Ascending aorta (tissue), 2 donors: Measurements from ENCODE around the gene CADM1. TPM values are rescaled to one million over a fixed set of nuclear protein-coding genes. Genes with fewer than 3 reads are reported as not detected.

Experiments
- DNase-seq, 2 donors: peaks; one replicate each; pipeline ENCODE4 v3.0.0-alpha.2; 2019; ENCODE audit warnings: low spot score in 2 of 2
- H3K27ac ChIP-seq, 2 donors: fragments of 200-600 bp; sonication (generic); one replicate each; pipeline ENCODE4 v1.5.1; 2016 to 2017; ENCODE audit warnings: mild to moderate bottlenecking in 1 of 2
- H3K27me3 ChIP-seq: fragments of 200-600 bp; sonication (generic); one replicate; pipeline ENCODE4 v1.5.1; 2017
- H3K36me3 ChIP-seq, 2 donors: fragments of 200-600 bp; sonication (generic); one replicate each; pipeline ENCODE4 v1.5.1; 2016
- H3K4me1 ChIP-seq, 2 donors: fragments of 200-600 bp; sonication (generic); one replicate each; pipeline ENCODE4 v1.5.1; 2016 to 2017; ENCODE audit warnings: mild to moderate bottlenecking in 1 of 2
- H3K4me3 ChIP-seq, 2 donors: fragments of 200-600 bp; sonication (generic); one replicate each; pipeline ENCODE4 v1.5.1; 2016 to 2017; ENCODE audit warnings: mild to moderate bottlenecking in 1 of 2
- H3K9me3 ChIP-seq, 2 donors: fragments of 200-600 bp; sonication (generic); one replicate each; pipeline ENCODE4 v1.5.1; 2016
- CTCF ChIP-seq, 3 experiments: fragments of 200-600 bp in 2 of 3; fragments of 450-650 bp in 1 of 3; sonication (generic) in 2 of 3; IDR thresholded peaks; one replicate each; pipeline ENCODE4 v1.5.1; 2016 to 2019; ENCODE audit warnings: antibody characterized with exemption in 3 of 3, mild to moderate bottlenecking in 1 of 3, moderate library complexity in 1 of 3
- intact Hi-C: fragments of 100-400 bp; cut with DNase I; formaldehyde crosslinking; loops from one replicate; pipeline ENCODE4 v1.15.1; 2023
- total RNA-seq: library from RNA; depleted of rRNA; stranded (reverse); fragments of >200 nt; gene quantifications from one replicate; pipeline ENCODE4 v1.1.0, GENCODE V29; 2016

Gene CADM1
- total RNA-seq, 1 donor from 2014 or later = 2.4 TPM

GRCh38 chr11:115497303-115497702 lies 6.9 kb downstream of the CADM1 start:
- peaks cover under 1 to 5% of the 10 kb centered on the region in 2 donors for H3K4me1 ChIP-seq
- H3K9me3 ChIP-seq = no peaks in the 10 kb centered on the region
- no peak overlapping the region for H3K27ac ChIP-seq
- no peak for DNase-seq
- no peak overlapping the region for H3K4me3 ChIP-seq
- H3K27me3 ChIP-seq = no peaks in the 10 kb centered on the region
- TF ChIP-seq CTCF (IDR thresholded peaks at IDR 0.05) = no peak
- intact Hi-C loops = no loop called here
- H3K36me3 ChIP-seq = no peaks in the 10 kb centered on the region

DNA sequence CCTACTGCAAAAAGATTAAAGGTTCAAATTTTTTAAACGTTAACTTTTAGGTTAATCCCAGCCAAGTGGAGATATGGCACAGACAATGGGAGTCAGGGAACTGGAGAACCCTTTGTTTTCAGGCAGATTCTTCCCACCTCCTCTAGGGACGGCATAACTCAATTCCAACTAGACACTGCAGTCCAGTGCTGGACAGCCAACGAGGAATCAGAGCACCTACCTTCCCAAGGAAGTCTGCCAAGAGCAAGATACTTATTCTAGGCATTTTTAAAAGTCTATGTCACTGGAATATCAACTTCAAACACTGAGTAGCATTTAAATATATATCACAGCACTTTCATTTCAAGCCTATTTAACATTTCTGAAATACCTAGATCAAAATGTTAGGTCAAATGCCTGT lies 7.3 kb downstream of the CADM1 start:
- no peak for DNase-seq
- H3K36me3 ChIP-seq = no peaks in the 10 kb centered on the region
- no peaks in the 10 kb centered on the region for H3K27me3 ChIP-seq
- H3K4me1 ChIP-seq = peaks cover 0 to under 1% of the 10 kb centered on the region in 2 donors
- TF ChIP-seq CTCF (IDR thresholded peaks at IDR 0.05) = no peak
- H3K9me3 ChIP-seq = no peaks in the 10 kb centered on the region
- intact Hi-C loops = no loop called here
- no peak overlapping the region for H3K27ac ChIP-seq
- no peak overlapping the region for H3K4me3 ChIP-seq

- no peaks in the 10 kb centered on the region for H3K9me3 ChIP-seq
- TF ChIP-seq CTCF (IDR thresholded peaks at IDR 0.05) = no peak
- H3K36me3 ChIP-seq = no peaks in the 10 kb centered on the region
- DNase-seq = no peak
- intact Hi-C loops = no loop called here
- no peak overlapping the region for H3K4me3 ChIP-seq
- H3K4me1 ChIP-seq = no peaks in the 10 kb centered on the region
- H3K27ac ChIP-seq = no peak overlapping the region
- H3K27me3 ChIP-seq = no peaks in the 10 kb centered on the region
Observed at GRCh38 chr11:115493905-115494304, 10.3 kb downstream of the CADM1 start.

DNA sequence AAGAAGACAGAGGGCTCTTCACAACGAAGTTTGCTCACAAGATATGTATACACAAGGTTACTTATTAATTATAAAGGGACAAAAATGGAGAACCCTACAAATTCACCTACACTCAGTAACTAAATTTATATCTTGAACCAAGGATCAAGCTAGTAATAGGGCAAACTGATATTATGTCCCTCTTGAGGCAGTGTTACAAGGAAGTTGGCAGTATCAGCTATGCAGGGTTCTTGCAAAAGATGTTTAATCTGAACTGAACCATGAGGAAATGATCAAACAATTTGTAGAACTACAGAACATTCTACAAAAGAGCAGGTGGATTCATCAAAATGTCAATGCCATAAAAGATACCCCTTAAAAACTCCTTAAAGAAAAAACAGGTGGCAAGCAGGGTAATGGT lies 10.7 kb downstream of the CADM1 start:
- H3K4me3 ChIP-seq = no peak overlapping the region
- H3K36me3 ChIP-seq = no peaks in the 10 kb centered on the region
- no peaks in the 10 kb centered on the region for H3K27me3 ChIP-seq
- no peak for TF ChIP-seq CTCF (IDR thresholded peaks at IDR 0.05)
- intact Hi-C loops = no loop called here
- no peaks in the 10 kb centered on the region for H3K9me3 ChIP-seq
- H3K27ac ChIP-seq = no peak overlapping the region
- DNase-seq = no peak
- no peaks in the 10 kb centered on the region for H3K4me1 ChIP-seq

GRCh38 chr11:115489466-115489865 lies 14.7 kb downstream of the CADM1 start:
- Histone ChIP-seq H3K27me3 (no peaks in the 10 kb centered on the region), H3K9me3 (no peaks in the 10 kb centered on the region), H3K27ac (no peak overlapping the region), H3K4me3 (no peak overlapping the region), H3K36me3 (no peaks in the 10 kb centered on the region), H3K4me1 (no peaks in the 10 kb centered on the region)
- DNase-seq = no peak
- TF ChIP-seq CTCF (IDR thresholded peaks at IDR 0.05) = no peak
- intact Hi-C loops = no loop called here

DNA sequence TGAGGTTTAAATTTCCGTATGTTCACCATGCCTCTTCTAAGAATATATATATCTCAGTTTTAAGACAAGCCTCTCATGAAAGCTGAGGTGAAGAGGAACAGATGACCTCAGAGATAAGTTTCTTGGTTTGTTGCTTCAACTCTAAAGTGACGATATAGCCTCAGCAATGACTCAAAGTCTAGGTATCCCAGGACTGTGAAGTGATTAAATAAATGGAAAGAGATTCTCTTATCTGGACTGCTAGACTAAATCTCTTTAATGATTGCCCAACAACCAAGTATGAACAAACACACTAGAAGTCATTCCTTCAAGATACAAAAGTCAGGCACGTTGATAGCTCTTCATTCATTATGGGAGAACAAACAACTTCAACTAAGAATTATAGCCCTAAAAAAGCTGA lies 15.3 kb downstream of the CADM1 start:
- H3K4me1 ChIP-seq = no peaks in the 10 kb centered on the region
- intact Hi-C loops = no loop called here
- TF ChIP-seq CTCF (IDR thresholded peaks at IDR 0.05) = no peak
- H3K27ac ChIP-seq = no peak overlapping the region
- DNase-seq = no peak
- H3K36me3 ChIP-seq = no peaks in the 10 kb centered on the region
- no peaks in the 10 kb centered on the region for H3K27me3 ChIP-seq
- H3K4me3 ChIP-seq = no peak overlapping the region
- H3K9me3 ChIP-seq = no peaks in the 10 kb centered on the region
